Measurements from ENCODE around the gene MITF. TPM values are rescaled to one million over a fixed set of nuclear protein-coding genes. Genes with fewer than 3 reads are reported as not detected.

The MITF gene, protein sequence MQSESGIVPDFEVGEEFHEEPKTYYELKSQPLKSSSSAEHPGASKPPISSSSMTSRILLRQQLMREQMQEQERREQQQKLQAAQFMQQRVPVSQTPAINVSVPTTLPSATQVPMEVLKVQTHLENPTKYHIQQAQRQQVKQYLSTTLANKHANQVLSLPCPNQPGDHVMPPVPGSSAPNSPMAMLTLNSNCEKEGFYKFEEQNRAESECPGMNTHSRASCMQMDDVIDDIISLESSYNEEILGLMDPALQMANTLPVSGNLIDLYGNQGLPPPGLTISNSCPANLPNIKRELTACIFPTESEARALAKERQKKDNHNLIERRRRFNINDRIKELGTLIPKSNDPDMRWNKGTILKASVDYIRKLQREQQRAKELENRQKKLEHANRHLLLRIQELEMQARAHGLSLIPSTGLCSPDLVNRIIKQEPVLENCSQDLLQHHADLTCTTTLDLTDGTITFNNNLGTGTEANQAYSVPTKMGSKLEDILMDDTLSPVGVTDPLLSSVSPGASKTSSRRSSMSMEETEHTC
- 1 to 10 TPM; 2.1 to 9.1 (median 4.7) TPM for total RNA-seq

DNA sequence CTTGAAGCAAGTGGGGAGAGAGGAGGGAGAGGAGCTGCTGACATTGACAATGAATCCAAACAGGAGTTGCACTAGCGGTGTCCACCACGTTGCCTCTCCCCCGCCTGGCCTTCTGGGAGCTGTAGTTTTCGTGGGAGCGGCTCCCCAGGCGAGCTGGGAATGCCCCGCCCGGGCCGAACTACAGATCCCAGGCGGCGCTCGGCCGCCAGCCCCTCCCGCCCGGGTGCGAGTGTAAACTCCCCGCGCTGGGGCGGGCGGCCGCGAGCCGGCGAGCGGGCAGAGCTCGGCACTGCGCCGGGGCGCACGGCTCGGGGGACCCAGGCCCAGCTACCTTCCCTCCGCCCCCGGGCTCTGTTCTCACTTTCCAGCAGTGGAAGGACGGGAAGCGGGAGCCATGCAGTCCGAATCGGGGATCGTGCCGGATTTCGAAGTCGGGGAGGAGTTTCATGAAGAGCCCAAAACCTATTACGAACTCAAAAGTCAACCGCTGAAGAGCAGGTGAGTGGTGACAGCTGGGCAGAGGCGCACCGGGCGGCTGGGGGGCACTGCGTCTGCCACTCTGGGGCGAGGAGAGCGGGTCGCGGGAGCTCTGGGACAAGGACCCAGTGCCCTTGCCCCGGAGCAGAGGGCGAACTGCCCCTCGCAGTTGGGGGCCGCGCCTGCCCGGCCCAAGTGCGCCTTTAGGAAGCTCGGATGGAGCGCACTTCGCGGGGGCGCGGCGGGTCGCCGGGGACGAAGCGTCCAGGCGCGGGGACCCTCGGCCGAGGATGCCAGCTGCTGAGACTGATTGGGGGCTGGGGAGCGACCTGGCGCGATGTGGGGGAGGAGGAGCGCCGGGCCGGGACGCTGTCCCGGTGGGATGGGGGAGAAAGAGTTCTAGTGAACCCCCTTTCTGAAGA lies at the start of gene MITF:
Gene MITF, plus strand, starts transcription at position 261 of the 899 bp plus-strand sequence. Its CDS starts 134 bp downstream, at position 395.
- Histone ChIP-seq H3K27me3 (no peaks in the 10 kb centered on the region), H3K4me3 (peak within 1 kb of the TSS; percentile 40 to 81 (median 63)), H3K27ac (peak within 1 kb of the TSS; percentile 43 to 88 (median 64)), H3K4me1 (peaks cover 0 to 5% (median 0%) of the 10 kb centered on the region in 4 donors), H3K9me3 (no peaks in the 10 kb centered on the region), H3K36me3 (no peaks in the 10 kb centered on the region)
- DNase-seq, result peak; percentile 44 to 91 (median 89)
- TF ChIP-seq, protein P1, sequence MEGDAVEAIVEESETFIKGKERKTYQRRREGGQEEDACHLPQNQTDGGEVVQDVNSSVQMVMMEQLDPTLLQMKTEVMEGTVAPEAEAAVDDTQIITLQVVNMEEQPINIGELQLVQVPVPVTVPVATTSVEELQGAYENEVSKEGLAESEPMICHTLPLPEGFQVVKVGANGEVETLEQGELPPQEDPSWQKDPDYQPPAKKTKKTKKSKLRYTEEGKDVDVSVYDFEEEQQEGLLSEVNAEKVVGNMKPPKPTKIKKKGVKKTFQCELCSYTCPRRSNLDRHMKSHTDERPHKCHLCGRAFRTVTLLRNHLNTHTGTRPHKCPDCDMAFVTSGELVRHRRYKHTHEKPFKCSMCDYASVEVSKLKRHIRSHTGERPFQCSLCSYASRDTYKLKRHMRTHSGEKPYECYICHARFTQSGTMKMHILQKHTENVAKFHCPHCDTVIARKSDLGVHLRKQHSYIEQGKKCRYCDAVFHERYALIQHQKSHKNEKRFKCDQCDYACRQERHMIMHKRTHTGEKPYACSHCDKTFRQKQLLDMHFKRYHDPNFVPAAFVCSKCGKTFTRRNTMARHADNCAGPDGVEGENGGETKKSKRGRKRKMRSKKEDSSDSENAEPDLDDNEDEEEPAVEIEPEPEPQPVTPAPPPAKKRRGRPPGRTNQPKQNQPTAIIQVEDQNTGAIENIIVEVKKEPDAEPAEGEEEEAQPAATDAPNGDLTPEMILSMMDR (IDR thresholded peaks at IDR 0.05), result peak in 1 of 6 experiments; percentile 3
- TF ChIP-seq POLR2A (IDR thresholded peaks at IDR 0.05), result no peak

DNA sequence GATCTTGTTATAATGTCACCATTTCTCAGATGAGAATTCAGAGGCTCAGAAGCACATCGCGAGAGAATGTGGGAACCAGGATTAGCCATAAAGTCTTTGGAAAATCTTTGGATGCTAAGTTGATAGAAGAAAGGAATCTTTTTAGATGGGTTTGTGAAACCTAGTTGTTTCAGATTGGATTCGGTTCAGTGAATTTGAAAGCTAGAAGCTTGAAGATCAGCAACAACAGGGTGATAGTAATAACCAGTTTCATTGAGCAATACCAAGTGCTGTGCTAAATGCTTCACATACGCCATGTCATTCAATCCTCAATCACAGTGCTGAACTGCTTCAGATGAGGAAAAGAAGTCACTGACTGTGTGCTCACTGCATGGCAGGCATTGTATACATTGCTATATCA lies 47.4 kb upstream of the MITF start:
- no peak for DNase-seq
- no peaks in the 10 kb centered on the region for H3K27me3 ChIP-seq
- no peaks in the 10 kb centered on the region for H3K36me3 ChIP-seq
- TF ChIP-seq, protein P1 (IDR thresholded peaks at IDR 0.05), result no peak
- TF ChIP-seq POLR2A (IDR thresholded peaks at IDR 0.05), result no peak
- no peaks in the 10 kb centered on the region for H3K9me3 ChIP-seq
- H3K4me3 ChIP-seq, result no peak overlapping the region
- peaks cover 0 to 5% (median 0%) of the 10 kb centered on the region in 4 donors for H3K4me1 ChIP-seq
- no peak overlapping the region for H3K27ac ChIP-seq

DNA sequence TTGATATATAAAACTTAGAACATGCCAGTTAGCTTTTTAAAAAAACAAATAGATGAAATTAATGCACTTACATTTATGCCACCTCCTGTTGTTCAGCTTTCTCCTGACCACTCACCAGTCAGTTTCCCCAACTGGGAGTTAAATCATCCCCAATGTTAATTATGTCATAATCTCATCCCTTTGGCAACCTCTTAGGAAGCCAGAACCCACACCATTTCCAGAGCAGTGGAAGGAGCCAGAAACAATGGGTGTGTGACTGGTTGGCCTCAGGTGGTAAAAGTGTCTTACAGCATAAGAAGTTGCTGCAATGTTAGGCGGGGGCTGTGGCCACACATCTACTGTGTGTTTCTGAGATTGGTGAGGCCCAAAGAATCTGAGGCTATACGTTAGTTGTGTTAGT lies 46.5 kb upstream of the MITF start:
- TF ChIP-seq, protein P1 (IDR thresholded peaks at IDR 0.05), result no peak
- no peak for TF ChIP-seq POLR2A (IDR thresholded peaks at IDR 0.05)
- H3K27me3 ChIP-seq, result no peaks in the 10 kb centered on the region

DNA sequence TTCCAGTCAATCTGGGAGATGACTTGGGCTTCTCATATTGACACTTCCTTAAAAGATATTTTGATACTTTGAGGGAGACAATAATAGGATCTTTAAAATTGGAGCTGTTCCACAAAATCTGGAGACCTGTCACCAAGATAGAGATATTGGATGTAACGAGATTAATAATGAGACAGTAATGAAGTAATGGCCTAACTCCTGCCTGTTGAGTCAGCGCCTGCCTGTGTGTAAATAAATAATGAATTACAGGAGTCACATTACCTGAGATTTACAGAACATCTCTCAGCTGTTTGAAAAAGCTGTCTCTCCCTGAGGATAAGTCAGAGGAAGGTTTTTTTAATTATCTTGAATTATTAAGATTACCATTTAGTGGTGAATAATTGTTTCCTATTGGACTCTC lies 43.8 kb upstream of the MITF start:
- no peak for DNase-seq
- no peak overlapping the region for H3K4me3 ChIP-seq
- no peaks in the 10 kb centered on the region for H3K36me3 ChIP-seq
- no peak for TF ChIP-seq POLR2A (IDR thresholded peaks at IDR 0.05)
- TF ChIP-seq, protein P1 (IDR thresholded peaks at IDR 0.05), result no peak
- peaks cover 0 to 5% (median 0%) of the 10 kb centered on the region in 4 donors for H3K4me1 ChIP-seq
- H3K9me3 ChIP-seq, result no peaks in the 10 kb centered on the region
- H3K27ac ChIP-seq, result no peak overlapping the region
- no peaks in the 10 kb centered on the region for H3K27me3 ChIP-seq

More for the DNA sequence above, 46.5 kb upstream of the MITF start:
- no peak overlapping the region for H3K4me3 ChIP-seq
- no peaks in the 10 kb centered on the region for H3K36me3 ChIP-seq
- no peaks in the 10 kb centered on the region for H3K9me3 ChIP-seq
- no peak for DNase-seq
- H3K4me1 ChIP-seq, result peaks cover 0 to 5% (median 0%) of the 10 kb centered on the region in 4 donors
- H3K27ac ChIP-seq, result no peak overlapping the region

DNA sequence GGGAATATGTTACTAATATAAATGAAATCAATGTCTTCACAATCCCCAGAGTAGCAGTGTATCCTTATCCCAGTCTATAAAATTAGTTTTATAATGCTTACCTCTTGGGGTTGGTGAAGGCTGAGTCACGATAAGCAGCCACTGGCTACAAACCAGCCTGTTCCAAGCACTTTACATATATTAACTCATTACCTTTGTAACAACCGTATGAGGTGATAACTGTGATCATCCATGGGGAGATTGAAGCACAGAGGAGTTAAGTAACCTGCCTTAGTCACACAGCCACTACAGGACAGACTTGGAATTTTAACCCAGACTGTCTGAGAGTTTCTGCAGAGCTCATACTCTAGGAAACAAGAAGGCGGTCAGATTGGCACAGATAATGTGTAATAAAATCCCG lies 43.3 kb upstream of the MITF start:
- Histone ChIP-seq H3K27me3 (no peaks in the 10 kb centered on the region), H3K27ac (no peak overlapping the region), H3K4me1 (peaks cover 0 to under 1% (median 0%) of the 10 kb centered on the region in 4 donors), H3K36me3 (no peaks in the 10 kb centered on the region), H3K4me3 (no peak overlapping the region), H3K9me3 (no peaks in the 10 kb centered on the region)
- no peak for TF ChIP-seq POLR2A (IDR thresholded peaks at IDR 0.05)
- TF ChIP-seq, protein P1 (IDR thresholded peaks at IDR 0.05), result no peak
- no peak for DNase-seq
